Kidney (tissue), 14 donors: Measurements from ENCODE around the gene C14orf132. TPM values are rescaled to one million over a fixed set of nuclear protein-coding genes. Genes with fewer than 3 reads are reported as not detected.

Experiments used
- DNase-seq, 5 donors: peaks; one replicate each; pipeline ENCODE4 v3.0.0-alpha.2; 2013 to 2020
- FAIRE-seq: peaks from 2 replicates; lab custom pipeline; 2012; peaks lifted over from hg19 to GRCh38; lab: Jason Lieb, UNC
- H3K27ac ChIP-seq, 2 donors: one replicate each; pipeline ENCODE4 v1.7.0; 2013; ENCODE audit warnings: low read depth in 2 of 2, low read length in 2 of 2, inconsistent platforms in 1 of 2
- H3K27me3 ChIP-seq: one replicate; pipeline ENCODE4 v1.7.1; 2013; ENCODE audit warnings: low read length, inconsistent platforms; ENCODE audit not compliant: control insufficient read depth, insufficient read depth
- H3K36me3 ChIP-seq, 3 donors: one replicate each; pipeline versions ENCODE4 v1.7.0 to v1.7.1; 2013; ENCODE audit warnings: low read length in 3 of 3, control low read depth in 1 of 3, inconsistent platforms in 1 of 3; ENCODE audit not compliant: insufficient read depth in 3 of 3, control insufficient read depth in 2 of 3
- H3K4me1 ChIP-seq, 3 donors: one replicate each; pipeline versions ENCODE4 v1.7.0 to v1.7.1; 2013; ENCODE audit warnings: low read length in 3 of 3, inconsistent platforms in 1 of 3, low read depth in 1 of 3; ENCODE audit not compliant: control insufficient read depth in 2 of 3, insufficient read depth in 2 of 3
- H3K4me3 ChIP-seq, 3 donors: one replicate each; pipeline versions ENCODE4 v1.7.0 to v1.8.1; 2013; ENCODE audit warnings: low read length in 3 of 3, control low read depth in 1 of 3, inconsistent platforms in 1 of 3
- H3K9ac ChIP-seq, 3 donors: one replicate each; pipeline versions ENCODE4 v1.7.0 to v1.7.1; 2013; ENCODE audit warnings: low read length in 3 of 3, control low read depth in 1 of 3, inconsistent platforms in 1 of 3
- H3K9me3 ChIP-seq, 3 donors: one replicate each; pipeline versions ENCODE4 v1.7.0 to v1.7.1; 2013; ENCODE audit warnings: low read length in 3 of 3, control low read depth in 1 of 3, inconsistent platforms in 1 of 3; ENCODE audit not compliant: control insufficient read depth in 2 of 3, insufficient read depth in 1 of 3
- CTCF ChIP-seq: IDR thresholded peaks from 3 replicates; pipeline ENCODE4 v1.5.1; 2012; ENCODE audit warnings: mild to moderate bottlenecking, moderate library complexity, borderline replicate concordance; ENCODE audit not compliant: insufficient read depth; ENCODE audit errors: extremely low read depth
- intact Hi-C: fragments of 100-400 bp; cut with DNase I; formaldehyde crosslinking; loops from one replicate; pipeline ENCODE4 v1.11.1; 2022
- polyA plus RNA-seq: library from polyadenylated mRNA; stranded (reverse); fragments of 350-450 nt; fragmentation: Illumina TruSeq; extraction: RNeasy Lipid Tissue Mini Kit (QIAGEN cat#74804); gene quantifications from one replicate; pipeline ENCODE4 v1.2.3, GENCODE V29; 2014; ENCODE audit warnings: low read depth, low replicate concordance; ENCODE audit not compliant: insufficient read depth
- total RNA-seq: library from RNA; stranded (reverse); fragmentation: NEBNext Ultra II Directional; extraction: Animal tissue kit (Norgen Biotek cat#: 25700); gene quantifications from one replicate; pipeline ENCODE4 v1.2.1, GENCODE V29; 2021
- donor health status: control.
- donor health status: control.
- donor health status: control.
- donor health status: control.
- donor health status: control.
- donor health status: DM: yes; HTN: yes; CAD: no.
- donor health status: Normal renal cell carcinoma (clear cell type).

Gene C14orf132
- total and polyA plus RNA-seq, 2 donors from 2014 or later: 6.0 to 17.5 TPM

- Histone ChIP-seq H3K36me3 (no peaks in the 10 kb centered on the region), H3K9ac (no peak overlapping the region), H3K27me3 (no peaks in the 10 kb centered on the region), H3K4me1 (peaks cover 0 to 5% (median 0%) of the 10 kb centered on the region in 3 donors), H3K9me3 (peaks cover 0 to 3% (median 3%) of the 10 kb centered on the region in 3 donors), H3K4me3 (no peak overlapping the region), H3K27ac (no peak overlapping the region)
- TF ChIP-seq CTCF: no peak
- no peak for FAIRE-seq
- intact Hi-C loops: no loop called here
- peak in 1 of 5 donors; percentile 49 for DNase-seq
Measured at GRCh38 chr14:96109596-96110355, 70.6 kb downstream of the C14orf132 start.

GRCh38 chr14:96112032-96112431 is 72.9 kb downstream of the C14orf132 start:
- H3K9ac ChIP-seq: no peak overlapping the region
- peaks cover 0 to 3% (median 0%) of the 10 kb centered on the region in 3 donors for H3K4me1 ChIP-seq
- no peaks in the 10 kb centered on the region for H3K36me3 ChIP-seq
- no peak for TF ChIP-seq CTCF
- H3K9me3 ChIP-seq: peaks cover 0 to 3% (median 3%) of the 10 kb centered on the region in 3 donors
- no peak for DNase-seq
- H3K4me3 ChIP-seq: no peak overlapping the region
- intact Hi-C loops: no loop called here
- no peak for FAIRE-seq
- no peak overlapping the region for H3K27ac ChIP-seq
- no peaks in the 10 kb centered on the region for H3K27me3 ChIP-seq

DNA sequence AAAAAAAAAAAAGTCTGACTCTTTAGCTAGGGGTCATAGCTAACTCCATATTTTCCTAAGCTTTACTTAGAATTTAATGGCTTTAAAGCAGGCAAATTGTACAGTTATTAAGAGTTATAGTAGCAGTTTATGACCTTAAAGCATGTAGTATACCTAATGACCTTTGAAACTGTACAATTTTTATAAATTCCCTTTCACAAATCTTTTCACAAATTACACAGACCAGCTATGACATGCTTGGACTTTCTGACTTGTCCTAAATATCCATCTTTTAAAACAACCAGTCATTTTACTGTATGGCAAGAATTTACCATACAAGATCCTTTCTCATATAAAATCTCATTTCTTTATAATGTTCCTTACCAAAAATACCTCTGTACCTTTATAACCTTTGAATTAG is 74.8 kb downstream of the C14orf132 start:
- intact Hi-C loops: no loop called here
- FAIRE-seq (no peak), DNase-seq (no peak)
- no peak for TF ChIP-seq CTCF
- Histone ChIP-seq H3K4me1 (peaks cover 0 to 3% (median 0%) of the 10 kb centered on the region in 3 donors), H3K4me3 (no peak overlapping the region), H3K9me3 (peaks cover 0 to 3% (median 3%) of the 10 kb centered on the region in 3 donors), H3K36me3 (no peaks in the 10 kb centered on the region), H3K27ac (no peak overlapping the region), H3K27me3 (no peaks in the 10 kb centered on the region), H3K9ac (no peak overlapping the region)
